Mesenchymal stem cell (in vitro differentiated cells and primary cell): ENCODE data around the gene MYT1.
A peak's percentile ranks its signal among the peaks of the same experiment; 100 is the strongest.

ENCODE experiments used
- DNase-seq: peaks from one replicate; pipeline ENCODE4 v3.0.0-alpha.2; 2013
- H2AFZ ChIP-seq: one replicate; pipeline ENCODE4 v1.6.1; 2013; ENCODE audit warnings: low read depth, mild to moderate bottlenecking, control low read depth, inconsistent platforms, low read length, moderate library complexity
- H2AK5ac ChIP-seq: 2 replicates; pipeline ENCODE4 v1.6.1; 2013; ENCODE audit warnings: low read length, moderate library complexity, mild to moderate bottlenecking, inconsistent platforms; ENCODE audit not compliant: severe bottlenecking
- H2BK120ac ChIP-seq: one replicate; pipeline ENCODE4 v1.6.1; 2013; ENCODE audit warnings: low read depth, mild to moderate bottlenecking, inconsistent platforms, low read length, moderate library complexity
- H2BK12ac ChIP-seq, 2 experiments: one replicate each; pipeline ENCODE4 v1.6.1; 2013; ENCODE audit warnings: inconsistent platforms in 2 of 2, low read length in 2 of 2, mild to moderate bottlenecking in 2 of 2, moderate library complexity in 2 of 2, control low read depth in 1 of 2
- H2BK15ac ChIP-seq: one replicate; pipeline ENCODE4 v1.6.1; 2013; ENCODE audit warnings: mild to moderate bottlenecking, low read depth, inconsistent platforms; ENCODE audit not compliant: poor library complexity, severe bottlenecking
- H2BK5ac ChIP-seq: 2 replicates; pipeline ENCODE4 v1.6.1; 2013; ENCODE audit warnings: low read depth, mild to moderate bottlenecking, low read length, control low read depth, inconsistent platforms; ENCODE audit not compliant: poor library complexity, severe bottlenecking
- H3K14ac ChIP-seq, 2 experiments: one replicate each; pipeline ENCODE4 v1.6.1; 2013; ENCODE audit warnings: inconsistent platforms in 2 of 2, low read length in 2 of 2, control low read depth in 1 of 2, mild to moderate bottlenecking in 1 of 2, moderate library complexity in 1 of 2
- H3K18ac ChIP-seq, 2 experiments: one replicate each; pipeline ENCODE4 v1.6.1; 2013; ENCODE audit warnings: inconsistent platforms in 2 of 2, low read length in 2 of 2, control low read depth in 1 of 2, low read depth in 1 of 2, mild to moderate bottlenecking in 1 of 2
- H3K23ac ChIP-seq, 2 experiments: one replicate each; pipeline ENCODE4 v1.6.1; 2013; ENCODE audit warnings: inconsistent platforms in 2 of 2, low read length in 2 of 2, mild to moderate bottlenecking in 2 of 2, moderate library complexity in 2 of 2, control low read depth in 1 of 2
- H3K27ac ChIP-seq: 2 replicates; pipeline ENCODE4 v1.5.1; 2013; ENCODE audit warnings: mild to moderate bottlenecking, moderate library complexity, low read length, control low read depth, inconsistent platforms; ENCODE audit not compliant: poor library complexity, severe bottlenecking
- H3K27me3 ChIP-seq, 2 experiments: 2 replicates each; pipeline versions ENCODE4 v1.6.1 to v1.7.0; 2013; ENCODE audit warnings: low read length in 2 of 2, mild to moderate bottlenecking in 2 of 2, moderate library complexity in 2 of 2, control low read depth in 1 of 2, inconsistent platforms in 1 of 2; ENCODE audit not compliant: control insufficient read depth in 1 of 2, insufficient read depth in 1 of 2
- H3K36me3 ChIP-seq, 2 experiments: 2 replicates each; pipeline versions ENCODE4 v1.6.1 to v1.7.0; 2013; ENCODE audit warnings: low read length in 2 of 2, control low read depth in 1 of 2, inconsistent platforms in 1 of 2, low read depth in 1 of 2, mild to moderate bottlenecking in 1 of 2; ENCODE audit not compliant: insufficient read depth in 2 of 2, control insufficient read depth in 1 of 2
- H3K4ac ChIP-seq, 2 experiments: one replicate each; pipeline ENCODE4 v1.6.1; 2013; ENCODE audit warnings: inconsistent platforms in 2 of 2, low read length in 2 of 2, mild to moderate bottlenecking in 2 of 2, moderate library complexity in 2 of 2, control low read depth in 1 of 2, low read depth in 1 of 2
- H3K4me1 ChIP-seq: 2 replicates; pipeline ENCODE4 v1.6.1; 2013; ENCODE audit warnings: low read depth, low read length, control low read depth; ENCODE audit not compliant: control insufficient read depth, insufficient read depth
- H3K4me2 ChIP-seq: 2 replicates; pipeline ENCODE4 v1.6.1; 2013; ENCODE audit warnings: low read length, mild to moderate bottlenecking, inconsistent platforms; ENCODE audit not compliant: poor library complexity, severe bottlenecking
- H3K4me3 ChIP-seq, 2 experiments: 2 replicates each; pipeline versions ENCODE4 v1.5.1 to v1.7.0; 2013; ENCODE audit warnings: low read length in 2 of 2, mild to moderate bottlenecking in 2 of 2, control low read depth in 1 of 2, low read depth in 1 of 2; ENCODE audit not compliant: insufficient read depth in 1 of 2
- H3K79me1 ChIP-seq: replicated peaks from 2 replicates; pipeline ENCODE4 v1.6.1; 2013; ENCODE audit warnings: mild to moderate bottlenecking, control low read depth, low read length, inconsistent platforms; ENCODE audit not compliant: poor library complexity, severe bottlenecking
- H3K9ac ChIP-seq: 2 replicates; pipeline ENCODE4 v1.7.0; 2013; ENCODE audit warnings: mild to moderate bottlenecking, low read length, moderate library complexity
- H3K9me3 ChIP-seq: 2 replicates; pipeline ENCODE4 v1.7.0; 2013; ENCODE audit warnings: mild to moderate bottlenecking, low read length; ENCODE audit not compliant: control insufficient read depth
- H4K8ac ChIP-seq: one replicate; pipeline ENCODE4 v1.6.1; 2013; ENCODE audit warnings: inconsistent platforms, mild to moderate bottlenecking, low read length, moderate library complexity
- H4K91ac ChIP-seq: one replicate; pipeline ENCODE4 v1.6.1; 2013; ENCODE audit warnings: mild to moderate bottlenecking, low read length, inconsistent platforms
- WGBS: methylation state at CpG from one replicate; pipeline ENCODE4 v1.1.7; 2013; ENCODE audit warnings: mixed read lengths; 5-methylcytosine and 5-hydroxymethylcytosine counted together

Gene MYT1

GRCh38 chr20:64149809-64150560, 14.3 kb upstream of the MYT1 start:
- Histone ChIP-seq H4K91ac (peak overlapping the region; percentile 21), H3K27me3 (peaks cover 4 to 37% of the 10 kb centered on the region in 2 experiments), H3K23ac (no peak overlapping the region), H2BK15ac (no peak overlapping the region), H3K9me3 (peaks cover 8% of the 10 kb centered on the region), H4K8ac (no peak overlapping the region), H3K4me1 (peaks cover 14% of the 10 kb centered on the region), H3K36me3 (no peaks in the 10 kb centered on the region), H3K4me2 (no peak overlapping the region), H3K14ac (peak overlapping the region in 1 of 2 experiments; percentile 12), H3K18ac (no peak overlapping the region), H3K27ac (no peak overlapping the region), H2AK5ac (no peak overlapping the region), H3K4ac (no peak overlapping the region), H2BK12ac (no peak overlapping the region), H3K79me1 (no peaks in the 10 kb centered on the region), H2BK120ac (no peak overlapping the region), H3K9ac (no peak overlapping the region), H2AFZ (no peak overlapping the region), H2BK5ac (no peak overlapping the region), H3K4me3 (peak overlapping the region in 1 of 2 experiments; percentile 23)
- DNase-seq, result no peak
- WGBS, result 91% methylated on average over 26 of the region's 26 CpGs

GRCh38 chr20:64150756-64151632, 13.3 kb upstream of the MYT1 start:
- no peak overlapping the region for H3K14ac ChIP-seq
- H3K9me3 ChIP-seq, result no peaks in the 10 kb centered on the region
- H2BK15ac ChIP-seq, result no peak overlapping the region
- no peak overlapping the region for H3K23ac ChIP-seq
- WGBS, result 73% methylated on average over 13 of the region's 13 CpGs
- no peak overlapping the region for H3K27ac ChIP-seq
- H3K27me3 ChIP-seq, result peaks cover 4 to 44% of the 10 kb centered on the region in 2 experiments
- no peaks in the 10 kb centered on the region for H3K79me1 ChIP-seq
- no peak overlapping the region for H3K4me3 ChIP-seq
- no peak overlapping the region for H3K9ac ChIP-seq
- no peak overlapping the region for H3K4me2 ChIP-seq
- no peak overlapping the region for H3K18ac ChIP-seq
- H3K4me1 ChIP-seq, result peaks cover 22% of the 10 kb centered on the region
- no peak overlapping the region for H2AK5ac ChIP-seq
- H4K91ac ChIP-seq, result no peak overlapping the region
- H3K4ac ChIP-seq, result no peak overlapping the region
- no peak overlapping the region for H2BK12ac ChIP-seq
- H2BK120ac ChIP-seq, result no peak overlapping the region
- no peak overlapping the region for H2AFZ ChIP-seq
- H3K36me3 ChIP-seq, result no peaks in the 10 kb centered on the region
- DNase-seq, result no peak
- no peak overlapping the region for H2BK5ac ChIP-seq
- H4K8ac ChIP-seq, result no peak overlapping the region

GRCh38 chr20:64151633-64152530, 12.4 kb upstream of the MYT1 start:
- WGBS, result 72% methylated on average over 24 of the region's 24 CpGs
- no peaks in the 10 kb centered on the region for H3K79me1 ChIP-seq

More at GRCh38 chr20:64151633-64152530, 12.4 kb upstream of the MYT1 start:
- Histone ChIP-seq H3K4me1 (peaks cover 31% of the 10 kb centered on the region), H2BK120ac (no peak overlapping the region), H3K36me3 (no peaks in the 10 kb centered on the region), H3K14ac (no peak overlapping the region), H3K4me2 (no peak overlapping the region), H3K18ac (no peak overlapping the region), H4K8ac (no peak overlapping the region), H3K9ac (no peak overlapping the region), H2BK15ac (no peak overlapping the region), H3K27ac (no peak overlapping the region), H2AK5ac (no peak overlapping the region), H3K9me3 (no peaks in the 10 kb centered on the region), H2BK12ac (no peak overlapping the region), H2AFZ (no peak overlapping the region), H3K4ac (no peak overlapping the region), H3K4me3 (no peak overlapping the region), H3K27me3 (peaks cover 4 to 52% of the 10 kb centered on the region in 2 experiments), H4K91ac (no peak overlapping the region), H3K23ac (no peak overlapping the region), H2BK5ac (no peak overlapping the region)
- no peak for DNase-seq
